Measurements from ENCODE around the gene UQCRH.

The UQCRH gene

DNA sequence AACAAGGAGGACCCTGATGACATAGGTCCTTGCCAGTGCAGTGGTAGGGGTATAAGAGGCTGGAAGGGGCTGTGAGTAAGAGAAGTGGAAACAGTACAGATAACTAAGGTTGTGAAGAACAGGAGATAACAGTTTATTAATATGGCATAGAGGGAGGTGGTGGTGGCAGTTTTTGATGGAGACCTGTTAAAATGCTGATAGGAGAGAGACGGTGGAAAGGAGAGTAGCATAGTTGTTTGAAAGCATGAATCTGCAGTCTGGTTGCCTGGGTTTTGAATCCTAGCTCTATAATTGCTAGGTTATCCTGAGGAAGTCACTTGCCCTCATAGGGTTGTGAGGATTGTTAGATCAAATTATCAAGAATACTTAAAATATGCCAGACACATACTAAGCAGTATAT lies 19.4 kb upstream of the UQCRH start:
- Histone ChIP-seq H3F3A (ENCODE audit: insufficient read depth, low read length) (no peaks in the 10 kb centered on the region), H4K20me1 (ENCODE audit: insufficient read depth, low read length) (no peaks in the 10 kb centered on the region), H3K9ac (ENCODE audit: low read length) (no peak overlapping the region), H3K9me3 (ENCODE audit: low read length) (no peaks in the 10 kb centered on the region), H3K79me2 (ENCODE audit: insufficient read depth, low read length) (no peaks in the 10 kb centered on the region), H3K36me3 (ENCODE audit: insufficient read depth, low read length) (peaks cover 55% of the 10 kb centered on the region), H3K4me3 (ENCODE audit: low read depth, low read length, poor library complexity, severe bottlenecking) (no peak overlapping the region), H3K27ac (ENCODE audit: low read depth, low read length, poor library complexity, severe bottlenecking) (no peak overlapping the region), H2AFZ (ENCODE audit: low read length) (no peak overlapping the region), H3K4me2 (ENCODE audit: low read length) (no peak overlapping the region), H3K9me2 (ENCODE audit: low read depth, low read length) (no peaks in the 10 kb centered on the region), H3K4me1 (ENCODE audit: insufficient read depth, low read length, severe bottlenecking) (peaks cover 18% of the 10 kb centered on the region), H3K27me3 (ENCODE audit: insufficient read depth, low read length) (no peaks in the 10 kb centered on the region)
- no peak for TF ChIP-seq EZH2 (IDR thresholded peaks at IDR 0.05; ENCODE audit: borderline replicate concordance, low read length)
- TF ChIP-seq, protein P1, sequence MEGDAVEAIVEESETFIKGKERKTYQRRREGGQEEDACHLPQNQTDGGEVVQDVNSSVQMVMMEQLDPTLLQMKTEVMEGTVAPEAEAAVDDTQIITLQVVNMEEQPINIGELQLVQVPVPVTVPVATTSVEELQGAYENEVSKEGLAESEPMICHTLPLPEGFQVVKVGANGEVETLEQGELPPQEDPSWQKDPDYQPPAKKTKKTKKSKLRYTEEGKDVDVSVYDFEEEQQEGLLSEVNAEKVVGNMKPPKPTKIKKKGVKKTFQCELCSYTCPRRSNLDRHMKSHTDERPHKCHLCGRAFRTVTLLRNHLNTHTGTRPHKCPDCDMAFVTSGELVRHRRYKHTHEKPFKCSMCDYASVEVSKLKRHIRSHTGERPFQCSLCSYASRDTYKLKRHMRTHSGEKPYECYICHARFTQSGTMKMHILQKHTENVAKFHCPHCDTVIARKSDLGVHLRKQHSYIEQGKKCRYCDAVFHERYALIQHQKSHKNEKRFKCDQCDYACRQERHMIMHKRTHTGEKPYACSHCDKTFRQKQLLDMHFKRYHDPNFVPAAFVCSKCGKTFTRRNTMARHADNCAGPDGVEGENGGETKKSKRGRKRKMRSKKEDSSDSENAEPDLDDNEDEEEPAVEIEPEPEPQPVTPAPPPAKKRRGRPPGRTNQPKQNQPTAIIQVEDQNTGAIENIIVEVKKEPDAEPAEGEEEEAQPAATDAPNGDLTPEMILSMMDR (IDR thresholded peaks at IDR 0.05; ENCODE audit: low read length): no peak

DNA sequence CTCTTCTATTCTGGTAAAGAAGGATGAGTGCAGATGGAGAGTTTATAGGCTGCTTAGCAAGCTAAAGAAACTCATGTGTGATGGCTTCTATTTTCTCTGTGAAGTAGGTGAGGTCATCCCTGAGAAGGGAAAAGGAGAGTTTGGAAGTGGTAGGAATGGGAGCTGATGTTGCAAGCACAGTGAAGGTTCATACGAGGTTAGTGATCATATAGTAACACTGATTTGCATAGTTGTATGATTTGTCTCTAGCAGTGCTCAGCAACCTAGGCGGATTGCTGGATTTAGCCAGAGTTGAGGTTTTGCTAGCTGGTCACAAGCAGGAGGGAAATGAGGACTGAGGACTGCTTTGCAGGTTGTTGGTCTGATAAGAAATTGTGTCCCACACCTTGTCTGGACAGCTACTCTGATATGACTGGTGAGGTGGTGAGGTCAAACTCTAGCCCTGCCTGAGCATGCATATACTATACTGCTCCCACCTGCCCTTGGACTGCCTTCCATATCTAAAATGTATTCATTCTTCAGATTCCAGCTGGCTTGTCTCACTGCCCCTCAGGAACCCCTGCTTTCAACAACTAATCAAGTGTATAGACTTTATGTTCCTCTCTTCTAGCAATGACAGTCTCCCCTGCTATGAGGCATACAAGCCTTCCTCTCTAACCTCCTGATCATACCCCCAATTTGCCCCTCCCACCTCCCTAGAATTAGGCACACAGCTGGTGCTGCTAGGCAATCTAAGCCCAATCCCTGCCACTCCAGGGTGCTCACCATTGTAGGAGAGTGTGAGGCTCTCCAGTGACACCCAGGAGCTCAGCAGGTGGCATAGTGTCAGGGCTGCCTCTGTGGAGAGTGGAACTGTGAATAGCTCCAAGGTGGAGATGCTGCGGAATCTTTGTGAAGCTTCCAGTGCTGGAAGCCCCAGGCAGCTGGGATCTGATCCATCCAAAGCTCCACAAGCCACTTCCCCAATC lies 18.6 kb upstream of the UQCRH start:
- Histone ChIP-seq H3K79me2 (ENCODE audit: insufficient read depth, low read length) (no peaks in the 10 kb centered on the region), H3K4me2 (ENCODE audit: low read length) (no peak overlapping the region), H4K20me1 (ENCODE audit: insufficient read depth, low read length) (no peaks in the 10 kb centered on the region), H3K36me3 (ENCODE audit: insufficient read depth, low read length) (peaks cover 47% of the 10 kb centered on the region), H3K27me3 (ENCODE audit: insufficient read depth, low read length) (no peaks in the 10 kb centered on the region), H2AFZ (ENCODE audit: low read length) (no peak overlapping the region), H3F3A (ENCODE audit: insufficient read depth, low read length) (no peaks in the 10 kb centered on the region), H3K4me1 (ENCODE audit: insufficient read depth, low read length, severe bottlenecking) (peaks cover 18% of the 10 kb centered on the region), H3K9ac (ENCODE audit: low read length) (no peak overlapping the region), H3K9me3 (ENCODE audit: low read length) (no peaks in the 10 kb centered on the region), H3K9me2 (ENCODE audit: low read depth, low read length) (no peaks in the 10 kb centered on the region), H3K27ac (ENCODE audit: low read depth, low read length, poor library complexity, severe bottlenecking) (peak overlapping the region; percentile 76), H3K4me3 (ENCODE audit: low read depth, low read length, poor library complexity, severe bottlenecking) (no peak overlapping the region)
- TF ChIP-seq EZH2 (IDR thresholded peaks at IDR 0.05; ENCODE audit: borderline replicate concordance, low read length): no peak
- TF ChIP-seq, protein P1 (IDR thresholded peaks at IDR 0.05; ENCODE audit: low read length): no peak

DNA sequence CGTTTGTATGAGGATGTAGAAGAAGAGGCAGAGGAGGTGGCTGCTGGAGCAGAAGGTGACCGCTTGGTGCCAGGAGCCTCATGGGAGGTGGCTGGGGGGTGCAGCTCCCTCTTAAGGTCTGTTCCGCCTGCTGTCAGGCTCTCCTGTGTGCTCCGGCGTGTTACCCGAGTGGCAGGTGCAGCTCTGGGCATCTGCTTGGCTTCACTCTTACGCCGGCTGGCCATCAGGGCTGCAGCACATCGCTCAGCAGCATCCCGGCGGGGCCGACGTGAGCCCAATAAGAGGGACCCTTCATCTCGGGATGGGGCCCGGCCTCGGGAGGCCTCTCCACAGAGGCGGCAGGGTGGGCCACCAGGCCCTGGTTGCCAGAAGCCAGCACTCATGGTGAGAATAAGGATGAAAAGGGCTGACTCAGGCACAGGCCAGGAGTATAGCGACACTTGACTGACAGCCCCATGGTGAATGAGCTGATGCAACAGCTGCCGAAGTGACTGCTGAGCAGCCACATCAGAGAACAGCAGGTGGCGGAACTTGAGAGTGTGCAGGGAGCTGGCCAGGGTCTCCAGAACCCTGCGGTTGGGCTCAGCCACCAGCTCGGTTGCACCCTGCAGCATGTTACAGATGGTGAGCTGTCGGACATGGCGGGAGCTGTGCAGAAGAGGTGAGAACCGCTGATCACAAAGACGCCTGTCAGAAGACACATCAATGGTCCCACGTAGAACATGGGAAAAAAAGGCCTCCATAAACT lies 17.6 kb upstream of the UQCRH start:
- Histone ChIP-seq H3K27me3 (ENCODE audit: insufficient read depth, low read length) (no peaks in the 10 kb centered on the region), H3K9me3 (ENCODE audit: low read length) (no peaks in the 10 kb centered on the region), H3K9ac (ENCODE audit: low read length) (no peak overlapping the region), H3F3A (ENCODE audit: insufficient read depth, low read length) (no peaks in the 10 kb centered on the region), H3K79me2 (ENCODE audit: insufficient read depth, low read length) (no peaks in the 10 kb centered on the region), H3K4me2 (ENCODE audit: low read length) (no peak overlapping the region), H2AFZ (ENCODE audit: low read length) (no peak overlapping the region), H4K20me1 (ENCODE audit: insufficient read depth, low read length) (no peaks in the 10 kb centered on the region), H3K36me3 (ENCODE audit: insufficient read depth, low read length) (peaks cover 37% of the 10 kb centered on the region), H3K9me2 (ENCODE audit: low read depth, low read length) (no peaks in the 10 kb centered on the region), H3K27ac (ENCODE audit: low read depth, low read length, poor library complexity, severe bottlenecking) (peak overlapping the region; percentile 76), H3K4me3 (ENCODE audit: low read depth, low read length, poor library complexity, severe bottlenecking) (no peak overlapping the region), H3K4me1 (ENCODE audit: insufficient read depth, low read length, severe bottlenecking) (peaks cover 18% of the 10 kb centered on the region)
- TF ChIP-seq EZH2 (IDR thresholded peaks at IDR 0.05; ENCODE audit: borderline replicate concordance, low read length): no peak
- TF ChIP-seq, protein P1 (IDR thresholded peaks at IDR 0.05; ENCODE audit: low read length): peak; percentile 32; the same call in 1 of the 2 replicates
